Astrocyte of the spinal cord (primary cell): ENCODE measurements around the gene FBLN7.

ENCODE experiments used
- DNase-seq: peaks from one replicate; pipeline ENCODE4 v3.0.0; 2011; ENCODE audit warnings: low read depth, low spot score
- H3K4me3 ChIP-seq: 2 replicates; pipeline ENCODE4 v1.5.1; 2011; ENCODE audit warnings: low read depth, mild to moderate bottlenecking, low read length, moderate library complexity
- CTCF ChIP-seq: IDR thresholded peaks from 2 replicates; pipeline ENCODE4 v1.5.1; 2012; ENCODE audit warnings: low read depth, mild to moderate bottlenecking, low read length, inconsistent platforms
- in situ Hi-C: cut with HindIII; loops from 2 replicates; pipeline ENCODE4 v1.10.0; 2017; ENCODE audit warnings: low sequenced_read_pairs

FBLN7 gene

DNA sequence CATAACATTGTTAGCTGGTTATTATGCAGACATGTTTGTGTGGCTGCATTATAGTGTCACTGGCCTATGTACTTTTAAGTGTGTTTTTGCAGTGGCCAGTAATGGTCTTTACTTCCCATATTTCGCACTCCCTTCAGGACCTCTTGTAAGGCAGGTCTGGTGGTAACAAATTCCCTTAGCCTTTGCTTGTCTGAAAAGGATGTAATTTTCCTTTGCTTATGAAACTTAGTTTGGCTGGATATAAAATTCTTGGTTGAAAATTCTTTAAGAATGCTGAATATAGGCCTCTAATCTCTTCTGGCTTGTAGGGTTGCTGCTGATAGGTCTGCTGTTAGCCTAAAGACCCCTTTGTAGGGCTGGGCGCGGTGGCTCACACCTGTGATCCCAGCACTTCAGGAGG lies 82.0 kb downstream of the FBLN7 start:
- in situ Hi-C loops: no loop called here
- no peak for DNase-seq
- no peak for TF ChIP-seq CTCF
- H3K4me3 ChIP-seq: no peak overlapping the region

- no peak overlapping the region for H3K4me3 ChIP-seq
- no peak for TF ChIP-seq CTCF
- no peak for DNase-seq
- in situ Hi-C loops: no loop called here
Measured at GRCh38 chr2:112220831-112221230, 82.6 kb downstream of the FBLN7 start.

GRCh38 chr2:112229348-112229747 lies 91.2 kb downstream of the FBLN7 start:
- peak; percentile 8 for DNase-seq
- TF ChIP-seq CTCF: no peak
- in situ Hi-C loops: no loop called here
- H3K4me3 ChIP-seq: no peak overlapping the region

- no peak for DNase-seq
- H3K4me3 ChIP-seq: no peak overlapping the region
- no peak for TF ChIP-seq CTCF
- in situ Hi-C loops: no loop called here
Measured at GRCh38 chr2:112230371-112230770, 92.2 kb downstream of the FBLN7 start.
